ENCODE data around the gene MRM2.

GRCh38 chr7:2272031-2272430 lies 30.0 kb upstream of the MRM2 start:
- TF ChIP-seq CTCF (IDR thresholded peaks at IDR 0.05 in 2 of 3, conservative IDR thresholded peaks at IDR 0.05 in 1 of 3; ENCODE audit: control insufficient read depth in 2 of 3, extremely low read depth in 1 of 3, insufficient read depth in 1 of 3, low read depth in 3 of 3, low read length in 3 of 3) = no peak
- TF ChIP-seq POLR2AphosphoS5 (IDR thresholded peaks at IDR 0.05; ENCODE audit: low read length) = no peak
- TF ChIP-seq YY1 (IDR thresholded peaks at IDR 0.05; ENCODE audit: low read depth, low read length) = no peak
- no peak for TF ChIP-seq NFIC (IDR thresholded peaks at IDR 0.05; ENCODE audit: low read depth, low read length)
